Measurements from ENCODE around the gene CCDC47. TPM values are rescaled to one million over a fixed set of nuclear protein-coding genes. Genes with fewer than 3 reads are reported as not detected.
A peak's percentile ranks its signal among the peaks of the same experiment; 100 is the strongest.

Gene CCDC47
- total and polyA plus RNA-seq, 2 of the 4 experiments (the other 2 are of a cell fraction): 45.7 to 62.0 TPM

- no peak overlapping the region for H4K8ac ChIP-seq (ENCODE audit: low read depth in 2 of 2, low read length in 2 of 2)
- H3K27ac ChIP-seq (ENCODE audit: insufficient read depth, low read length): no peak overlapping the region
- DNase-seq (no peak), ATAC-seq (ENCODE audit: low read depth) (no peak)
- H3K36me3 ChIP-seq (ENCODE audit: control insufficient read depth, insufficient read depth, low read length): peaks cover 13% of the 10 kb centered on the region
- no peak overlapping the region for H2AK9ac ChIP-seq (replicated peaks; ENCODE audit: low read depth, low read length, poor library complexity)
- TF ChIP-seq CEBPB (IDR thresholded peaks at IDR 0.05; ENCODE audit: low read depth, low read length): no peak
- TF ChIP-seq CTCF (conservative IDR thresholded peaks at IDR 0.05; ENCODE audit: low read depth, low read length): no peak
- TF ChIP-seq MXI1 (IDR thresholded peaks at IDR 0.05; ENCODE audit: borderline replicate concordance, low read depth, low read length): no peak
- no peak for TF ChIP-seq MAFK (IDR thresholded peaks at IDR 0.05; ENCODE audit: low read depth, low read length)
- no peak for TF ChIP-seq CHD1 (IDR thresholded peaks at IDR 0.05; ENCODE audit: low read depth, low read length)
- no peak for TF ChIP-seq RCOR1 (IDR thresholded peaks at IDR 0.05; ENCODE audit: insufficient replicate concordance, low read length)
- TF ChIP-seq NFE2L2 (IDR thresholded peaks at IDR 0.05; ENCODE audit: low read depth, low read length): no peak
- no peak for TF ChIP-seq MAZ (IDR thresholded peaks at IDR 0.05; ENCODE audit: borderline replicate concordance, low read depth, low read length)
- TF ChIP-seq SMC3 (IDR thresholded peaks at IDR 0.05; ENCODE audit: low read depth, low read length): no peak
- TF ChIP-seq FOS (IDR thresholded peaks at IDR 0.05; ENCODE audit: low read depth, low read length): no peak
- TF ChIP-seq, protein P1, sequence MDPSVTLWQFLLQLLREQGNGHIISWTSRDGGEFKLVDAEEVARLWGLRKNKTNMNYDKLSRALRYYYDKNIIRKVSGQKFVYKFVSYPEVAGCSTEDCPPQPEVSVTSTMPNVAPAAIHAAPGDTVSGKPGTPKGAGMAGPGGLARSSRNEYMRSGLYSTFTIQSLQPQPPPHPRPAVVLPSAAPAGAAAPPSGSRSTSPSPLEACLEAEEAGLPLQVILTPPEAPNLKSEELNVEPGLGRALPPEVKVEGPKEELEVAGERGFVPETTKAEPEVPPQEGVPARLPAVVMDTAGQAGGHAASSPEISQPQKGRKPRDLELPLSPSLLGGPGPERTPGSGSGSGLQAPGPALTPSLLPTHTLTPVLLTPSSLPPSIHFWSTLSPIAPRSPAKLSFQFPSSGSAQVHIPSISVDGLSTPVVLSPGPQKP (IDR thresholded peaks at IDR 0.05; ENCODE audit: borderline replicate concordance, low read depth, low read length): no peak
- TF ChIP-seq, protein P2, sequence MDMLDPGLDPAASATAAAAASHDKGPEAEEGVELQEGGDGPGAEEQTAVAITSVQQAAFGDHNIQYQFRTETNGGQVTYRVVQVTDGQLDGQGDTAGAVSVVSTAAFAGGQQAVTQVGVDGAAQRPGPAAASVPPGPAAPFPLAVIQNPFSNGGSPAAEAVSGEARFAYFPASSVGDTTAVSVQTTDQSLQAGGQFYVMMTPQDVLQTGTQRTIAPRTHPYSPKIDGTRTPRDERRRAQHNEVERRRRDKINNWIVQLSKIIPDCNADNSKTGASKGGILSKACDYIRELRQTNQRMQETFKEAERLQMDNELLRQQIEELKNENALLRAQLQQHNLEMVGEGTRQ (IDR thresholded peaks at IDR 0.05; ENCODE audit: low read depth, low read length): no peak
- TF ChIP-seq POLR2A (IDR thresholded peaks at IDR 0.05; ENCODE audit: low read depth, low read length): no peak
- no peak for TF ChIP-seq RAD21 (IDR thresholded peaks at IDR 0.05; ENCODE audit: low read length)
- TF ChIP-seq RFX5 (IDR thresholded peaks at IDR 0.05; ENCODE audit: low read depth, low read length): no peak
- TF ChIP-seq BHLHE40 (IDR thresholded peaks at IDR 0.05; ENCODE audit: low read depth, low read length): no peak
- dilution Hi-C loops (cut with HindIII; ENCODE audit: low sequenced_read_pairs, unreplicated experiment) (no loop called here), in situ Hi-C loops (cut with MboI; ENCODE audit: low sequenced_read_pairs) (no loop called here), intact Hi-C loops (cut with micrococcal nuclease) (no loop called here)
- H2BK20ac ChIP-seq (ENCODE audit: low read depth, low read length): no peak overlapping the region
- ChIA-PET CTCF (interaction anchor here (1.2 to 1.6 kb wide), 2 partner anchors 9 to 25 kb away, joined by 3 to 4 read pairs; no protein-coding TSS in a partner anchor), POLR2A (ENCODE audit: unreplicated experiment) (interaction anchor here (0.6 kb wide), 1 partner anchor 17 kb away, joined by 5 read pairs; no protein-coding TSS in a partner anchor)
- peak overlapping the region; percentile 49; the same call in 1 of the 2 replicates for H3K23ac ChIP-seq (ENCODE audit: low read depth, low read length)
- no peaks in the 10 kb centered on the region for H3K9me3 ChIP-seq (ENCODE audit: control insufficient read depth, insufficient read depth, low read length)
- H3K4me2 ChIP-seq (ENCODE audit: low read depth, low read length): no peak overlapping the region
- no peaks in the 10 kb centered on the region for H3K9me1 ChIP-seq (ENCODE audit: insufficient read depth, low read length)
- no peak overlapping the region for H2BK120ac ChIP-seq (ENCODE audit: low read depth, low read length)
- H4K5ac ChIP-seq (ENCODE audit: low read depth, low read length): no peak overlapping the region
- peaks cover 15 to 44% of the 10 kb centered on the region in 2 experiments for H3K79me1 ChIP-seq (ENCODE audit: low read depth in 1 of 2, low read length in 2 of 2)
- no peak overlapping the region for H4K91ac ChIP-seq (ENCODE audit: insufficient read depth, low read depth, low read length)
- no peaks in the 10 kb centered on the region for H3K27me3 ChIP-seq (ENCODE audit: control insufficient read depth, insufficient read depth, low read length)
- H3K18ac ChIP-seq (ENCODE audit: low read depth, low read length): no peak overlapping the region
- no TSS peak for BruUV-seq (replicated peaks)
- no peak overlapping the region for H3K9ac ChIP-seq (ENCODE audit: low read depth, low read length)
- H3K4ac ChIP-seq (ENCODE audit: low read depth, low read length): no peak overlapping the region
- H2BK5ac ChIP-seq (ENCODE audit: low read depth, low read length, poor library complexity, severe bottlenecking): no peak overlapping the region
- H3K14ac ChIP-seq (replicated peaks; ENCODE audit: low read depth, low read length): no peak overlapping the region
- H3K4me1 ChIP-seq (ENCODE audit: control insufficient read depth, insufficient read depth, low read length): no peaks in the 10 kb centered on the region
- H2AFZ ChIP-seq (replicated peaks; ENCODE audit: low read length, poor library complexity): no peak overlapping the region
- H3K56ac ChIP-seq (ENCODE audit: extremely low read depth, insufficient read depth, low read length): no peak overlapping the region
- no peak overlapping the region for H3K4me3 ChIP-seq (ENCODE audit: insufficient read depth, low read depth, low read length)
- H4K20me1 ChIP-seq (ENCODE audit: insufficient read depth, low read length): peaks cover 30% of the 10 kb centered on the region
- no peak overlapping the region for H2AK5ac ChIP-seq (ENCODE audit: low read depth, low read length)
- no peak overlapping the region for H2BK15ac ChIP-seq (ENCODE audit: low read depth, low read length)
Measured at GRCh38 chr17:63766754-63767153, 6.6 kb downstream of the CCDC47 start.
